ENCODE results near the gene DKKL1.

Gene DKKL1

GRCh38 chr19:49333418-49333805, 30.3 kb upstream of the DKKL1 start:
- Histone ChIP-seq H3K9me3 (no peaks in the 10 kb centered on the region), H3K4me3 (ENCODE audit: low read depth in 1 of 2, low read length in 1 of 2) (peak overlapping the region; percentile 83 to 96), H3K27me3 (no peaks in the 10 kb centered on the region), H3K36me3 (peaks cover 18% of the 10 kb centered on the region), H3K27ac (peak overlapping the region; percentile 94), H3K4me1 (ENCODE audit: control insufficient read depth in 1 of 2, insufficient read depth in 1 of 2, low read depth in 1 of 2, low read length in 1 of 2) (peaks cover 58 to 63% of the 10 kb centered on the region in 2 experiments)
- TF ChIP-seq CTCF (IDR thresholded peaks at IDR 0.05): no peak

DNA sequence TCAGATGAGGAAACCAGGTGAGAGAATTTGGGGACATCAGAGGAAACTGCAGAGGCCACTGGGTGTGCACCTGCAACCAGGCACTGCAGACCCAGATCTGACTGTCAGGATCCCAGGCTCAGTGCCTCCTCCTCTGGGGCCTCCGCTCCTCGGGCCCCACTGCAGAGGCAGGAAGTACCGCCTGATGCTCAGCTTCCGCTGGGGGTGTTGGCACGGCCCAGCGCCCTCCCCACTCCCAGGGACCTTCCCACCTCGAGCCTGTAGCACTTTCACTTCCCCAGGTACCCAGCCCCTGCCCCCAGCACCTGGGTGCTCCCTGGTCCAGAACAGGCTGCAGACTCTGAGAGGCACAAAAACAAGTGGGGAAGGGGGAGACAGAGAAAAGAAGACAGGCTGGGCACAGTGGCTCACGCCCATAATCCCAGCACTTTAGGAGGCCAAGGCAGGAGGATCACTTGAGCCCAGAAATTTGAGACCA, 29.8 kb upstream of the DKKL1 start:
- H3K27me3 ChIP-seq: no peaks in the 10 kb centered on the region
- TF ChIP-seq CTCF (IDR thresholded peaks at IDR 0.05): no peak
- H3K36me3 ChIP-seq: peaks cover 22% of the 10 kb centered on the region
- peaks cover 58 to 65% of the 10 kb centered on the region in 2 experiments for H3K4me1 ChIP-seq (ENCODE audit: control insufficient read depth in 1 of 2, insufficient read depth in 1 of 2, low read depth in 1 of 2, low read length in 1 of 2)
- peak overlapping the region; percentile 94 for H3K27ac ChIP-seq
- H3K9me3 ChIP-seq: no peaks in the 10 kb centered on the region
- H3K4me3 ChIP-seq (ENCODE audit: low read depth in 1 of 2, low read length in 1 of 2): peak overlapping the region; percentile 83 to 96

- peak within 1 kb of the TSS; percentile 83 to 96 for H3K4me3 ChIP-seq (ENCODE audit: low read depth in 1 of 2, low read length in 1 of 2)
- H3K36me3 ChIP-seq: peaks cover 36% of the 10 kb centered on the region
- TF ChIP-seq CTCF (IDR thresholded peaks at IDR 0.05): no peak
- peaks cover 58 to 65% of the 10 kb centered on the region in 2 experiments for H3K4me1 ChIP-seq (ENCODE audit: control insufficient read depth in 1 of 2, insufficient read depth in 1 of 2, low read depth in 1 of 2, low read length in 1 of 2)
- H3K9me3 ChIP-seq: no peaks in the 10 kb centered on the region
- H3K27me3 ChIP-seq: no peaks in the 10 kb centered on the region
- H3K27ac ChIP-seq: peak within 1 kb of the TSS; percentile 94
Observed at GRCh38 chr19:49335071-49335783, 28.4 kb upstream of the DKKL1 start, which contains the start of gene CD37. Gene CD37 (plus strand): TSS chr19:49335406. CDS start chr19:49335541, 135 bp downstream.

GRCh38 chr19:49335784-49336481, 27.7 kb upstream of the DKKL1 start:
- H3K9me3 ChIP-seq: no peaks in the 10 kb centered on the region
- H3K4me1 ChIP-seq (ENCODE audit: control insufficient read depth in 1 of 2, insufficient read depth in 1 of 2, low read depth in 1 of 2, low read length in 1 of 2): peaks cover 58 to 65% of the 10 kb centered on the region in 2 experiments
- peak overlapping the region; percentile 83 to 96 for H3K4me3 ChIP-seq (ENCODE audit: low read depth in 1 of 2, low read length in 1 of 2)
- TF ChIP-seq CTCF (IDR thresholded peaks at IDR 0.05): no peak
- H3K36me3 ChIP-seq: peaks cover 41% of the 10 kb centered on the region
- no peaks in the 10 kb centered on the region for H3K27me3 ChIP-seq
- H3K27ac ChIP-seq: peak overlapping the region; percentile 94

GRCh38 chr19:49336482-49337266, 27.0 kb upstream of the DKKL1 start:
- no peaks in the 10 kb centered on the region for H3K27me3 ChIP-seq
- TF ChIP-seq CTCF (IDR thresholded peaks at IDR 0.05): no peak
- peaks cover 54 to 62% of the 10 kb centered on the region in 2 experiments for H3K4me1 ChIP-seq (ENCODE audit: control insufficient read depth in 1 of 2, insufficient read depth in 1 of 2, low read depth in 1 of 2, low read length in 1 of 2)
- peak overlapping the region; percentile 83 to 96 for H3K4me3 ChIP-seq (ENCODE audit: low read depth in 1 of 2, low read length in 1 of 2)
- peak overlapping the region; percentile 94 for H3K27ac ChIP-seq
- peaks cover 49% of the 10 kb centered on the region for H3K36me3 ChIP-seq
- H3K9me3 ChIP-seq: no peaks in the 10 kb centered on the region
